ENCODE measurements around the gene SETD1A. TPM values are rescaled to one million over a fixed set of nuclear protein-coding genes. Genes with fewer than 3 reads are reported as not detected.

The SETD1A gene
- total RNA-seq, 1 experiment from 2014 or later, result 8.9 TPM

GRCh38 chr16:30956601-30957455 is 726 bp upstream of the SETD1A start:
- Histone ChIP-seq H3K4me3 (peak overlapping the region; percentile 99), H3K36me3 (peaks cover 28% of the 10 kb centered on the region), H3K4me1 (peaks cover 2% of the 10 kb centered on the region; the same call in 1 of the 2 replicates), H3K9me3 (replicated peaks) (no peaks in the 10 kb centered on the region), H3K27me3 (no peaks in the 10 kb centered on the region), H3K27ac (peak overlapping the region; percentile 98)
- DNase-seq, result peak; percentile 87 to 88

GRCh38 chr16:30958175-30959079 is 873 bp downstream of the SETD1A start:
- peak; percentile 49 to 63 for DNase-seq
- Histone ChIP-seq H3K4me1 (peaks cover 2% of the 10 kb centered on the region; the same call in 1 of the 2 replicates), H3K36me3 (peaks cover 44% of the 10 kb centered on the region), H3K27me3 (no peaks in the 10 kb centered on the region), H3K27ac (peak overlapping the region; percentile 98; the same call in 1 of the 2 replicates), H3K9me3 (replicated peaks) (no peaks in the 10 kb centered on the region), H3K4me3 (peak overlapping the region; percentile 99)

- Histone ChIP-seq H3K4me1 (no peaks in the 10 kb centered on the region), H3K4me3 (no peak overlapping the region), H3K36me3 (peaks cover 65% of the 10 kb centered on the region), H3K27ac (no peak overlapping the region), H3K9me3 (replicated peaks) (no peaks in the 10 kb centered on the region), H3K27me3 (no peaks in the 10 kb centered on the region)
- DNase-seq, result no peak
These were observed 3.8 kb downstream of the SETD1A start for GRCh38 chr16:30961384-30961783.

GRCh38 chr16:30963925-30964511 is 6.5 kb downstream of the SETD1A start:
- no peaks in the 10 kb centered on the region for H3K9me3 ChIP-seq (replicated peaks)
- peaks cover 88% of the 10 kb centered on the region for H3K36me3 ChIP-seq
- DNase-seq, result no peak
- no peaks in the 10 kb centered on the region for H3K4me1 ChIP-seq
- no peak overlapping the region for H3K27ac ChIP-seq
- no peak overlapping the region for H3K4me3 ChIP-seq
- no peaks in the 10 kb centered on the region for H3K27me3 ChIP-seq

- DNase-seq, result no peak
- Histone ChIP-seq H3K27me3 (no peaks in the 10 kb centered on the region), H3K36me3 (peaks cover 86% of the 10 kb centered on the region), H3K4me1 (no peaks in the 10 kb centered on the region), H3K9me3 (replicated peaks) (no peaks in the 10 kb centered on the region), H3K4me3 (no peak overlapping the region), H3K27ac (no peak overlapping the region)
These were observed 7.1 kb downstream of the SETD1A start for GRCh38 chr16:30964574-30965226.

GRCh38 chr16:30965436-30965835 is 7.9 kb downstream of the SETD1A start:
- H3K36me3 ChIP-seq, result peaks cover 86% of the 10 kb centered on the region
- no peak for DNase-seq
- H3K4me3 ChIP-seq, result no peak overlapping the region

GRCh38 chr16:30966033-30966619 is 8.6 kb downstream of the SETD1A start:
- Histone ChIP-seq H3K4me3 (no peak overlapping the region), H3K27me3 (no peaks in the 10 kb centered on the region), H3K4me1 (no peaks in the 10 kb centered on the region), H3K27ac (no peak overlapping the region), H3K9me3 (replicated peaks) (no peaks in the 10 kb centered on the region), H3K36me3 (peaks cover 88% of the 10 kb centered on the region)
- no peak for DNase-seq

More at GRCh38 chr16:30965436-30965835, 7.9 kb downstream of the SETD1A start:
- Histone ChIP-seq H3K9me3 (replicated peaks) (no peaks in the 10 kb centered on the region), H3K27me3 (no peaks in the 10 kb centered on the region), H3K27ac (no peak overlapping the region), H3K4me1 (no peaks in the 10 kb centered on the region)

GRCh38 chr16:30967795-30968194 is 10.2 kb downstream of the SETD1A start:
- no peak for DNase-seq
- H3K9me3 ChIP-seq (replicated peaks), result no peaks in the 10 kb centered on the region
- H3K27me3 ChIP-seq, result no peaks in the 10 kb centered on the region
- no peak overlapping the region for H3K4me3 ChIP-seq
- H3K36me3 ChIP-seq, result peaks cover 84% of the 10 kb centered on the region
- H3K27ac ChIP-seq, result no peak overlapping the region
- no peaks in the 10 kb centered on the region for H3K4me1 ChIP-seq

GRCh38 chr16:30969246-30969842 is 11.8 kb downstream of the SETD1A start:
- Histone ChIP-seq H3K4me3 (no peak overlapping the region), H3K36me3 (peaks cover 82% of the 10 kb centered on the region), H3K4me1 (no peaks in the 10 kb centered on the region), H3K9me3 (replicated peaks) (no peaks in the 10 kb centered on the region), H3K27me3 (no peaks in the 10 kb centered on the region), H3K27ac (no peak overlapping the region)
- DNase-seq, result no peak

- DNase-seq, result no peak
- no peak overlapping the region for H3K27ac ChIP-seq
- peaks cover 74% of the 10 kb centered on the region for H3K36me3 ChIP-seq
- no peaks in the 10 kb centered on the region for H3K9me3 ChIP-seq (replicated peaks)
- no peak overlapping the region for H3K4me3 ChIP-seq
- H3K4me1 ChIP-seq, result peaks cover 6% of the 10 kb centered on the region; the same call in 1 of the 2 replicates
- H3K27me3 ChIP-seq, result no peaks in the 10 kb centered on the region
These were observed 13.7 kb downstream of the SETD1A start for GRCh38 chr16:30971298-30971697.

- Histone ChIP-seq H3K27ac (no peak overlapping the region), H3K27me3 (no peaks in the 10 kb centered on the region), H3K9me3 (replicated peaks) (no peaks in the 10 kb centered on the region), H3K4me3 (no peak overlapping the region), H3K4me1 (peaks cover 9% of the 10 kb centered on the region; the same call in 1 of the 2 replicates), H3K36me3 (peaks cover 66% of the 10 kb centered on the region)
- DNase-seq, result no peak
These were observed 15.3 kb downstream of the SETD1A start for GRCh38 chr16:30972872-30973271.

- DNase-seq, result no peak
- no peaks in the 10 kb centered on the region for H3K9me3 ChIP-seq (replicated peaks)
- no peak overlapping the region for H3K4me3 ChIP-seq
- H3K36me3 ChIP-seq, result peaks cover 53% of the 10 kb centered on the region
- no peak overlapping the region for H3K27ac ChIP-seq
- H3K27me3 ChIP-seq, result no peaks in the 10 kb centered on the region
- peaks cover 9% of the 10 kb centered on the region; the same call in 1 of the 2 replicates for H3K4me1 ChIP-seq
These were observed 16.8 kb downstream of the SETD1A start for GRCh38 chr16:30974348-30974747.

GRCh38 chr16:30976486-30976885 is 18.9 kb downstream of the SETD1A start:
- Histone ChIP-seq H3K27me3 (no peaks in the 10 kb centered on the region), H3K4me3 (no peak overlapping the region), H3K36me3 (peaks cover 40% of the 10 kb centered on the region), H3K4me1 (peaks cover 9% of the 10 kb centered on the region; the same call in 1 of the 2 replicates), H3K9me3 (replicated peaks) (no peaks in the 10 kb centered on the region), H3K27ac (0 out of 2 replicates have a peak overlapping the region, but pooled peaks have one; percentile 2)
- peak; percentile 70 to 76 for DNase-seq
